ENCODE measurements around the gene TLX2. TPM values are rescaled to one million over a fixed set of nuclear protein-coding genes. Genes with fewer than 3 reads are reported as not detected.

TLX2 gene
- total RNA-seq, 1 experiment from 2014 or later: not detected

GRCh38 chr2:74495440-74495839 is 18.8 kb upstream of the TLX2 start:
- CTCF ChIA-PET: no interaction called here
- DNase-seq: no peak
- intact Hi-C loops (cut with micrococcal nuclease; ENCODE audit: unreplicated experiment): no loop called here
- Mint-ChIP-seq H3K4me3 (ENCODE audit: low read depth, unreplicated experiment) (no peak overlapping the region), H3K9me3 (ENCODE audit: low read depth, unreplicated experiment) (no peaks in the 10 kb centered on the region), H3K4me1 (ENCODE audit: low read depth, unreplicated experiment) (peaks cover 11% of the 10 kb centered on the region), H3K36me3 (ENCODE audit: insufficient read depth, unreplicated experiment) (peaks cover 30% of the 10 kb centered on the region), H3K27me3 (ENCODE audit: unreplicated experiment) (peaks cover 15% of the 10 kb centered on the region), H3K27ac (ENCODE audit: unreplicated experiment) (no peak overlapping the region)
- TF ChIP-seq CTCF (IDR thresholded peaks at IDR 0.05; ENCODE audit: unreplicated experiment): no peak
- no TSS peak for BruUV-seq (replicated peaks)

- H3K9me3 Mint-ChIP-seq (ENCODE audit: low read depth, unreplicated experiment): no peaks in the 10 kb centered on the region
- intact Hi-C loops (cut with micrococcal nuclease; ENCODE audit: unreplicated experiment): no loop called here
- CTCF ChIA-PET: interaction anchor here (0.6 kb wide), 1 partner anchor 17 kb away, joined by 8 read pairs; no protein-coding TSS in a partner anchor
- no TSS peak for BruUV-seq (replicated peaks)
- peaks cover 36% of the 10 kb centered on the region for H3K36me3 Mint-ChIP-seq (ENCODE audit: insufficient read depth, unreplicated experiment)
- peaks cover 24% of the 10 kb centered on the region for H3K4me1 Mint-ChIP-seq (ENCODE audit: low read depth, unreplicated experiment)
- peaks cover 15% of the 10 kb centered on the region for H3K27me3 Mint-ChIP-seq (ENCODE audit: unreplicated experiment)
- peak overlapping the region; percentile 58 for H3K4me3 Mint-ChIP-seq (ENCODE audit: low read depth, unreplicated experiment)
- DNase-seq: no peak
- H3K27ac Mint-ChIP-seq (ENCODE audit: unreplicated experiment): no peak overlapping the region
- no peak for TF ChIP-seq CTCF (IDR thresholded peaks at IDR 0.05; ENCODE audit: unreplicated experiment)
These were observed 17.1 kb upstream of the TLX2 start for GRCh38 chr2:74496997-74497776.

- Mint-ChIP-seq H3K36me3 (ENCODE audit: insufficient read depth, unreplicated experiment) (peaks cover 36% of the 10 kb centered on the region), H3K27ac (ENCODE audit: unreplicated experiment) (peak overlapping the region; percentile 33), H3K4me1 (ENCODE audit: low read depth, unreplicated experiment) (peaks cover 26% of the 10 kb centered on the region), H3K4me3 (ENCODE audit: low read depth, unreplicated experiment) (peak overlapping the region; percentile 58), H3K27me3 (ENCODE audit: unreplicated experiment) (peaks cover 15% of the 10 kb centered on the region), H3K9me3 (ENCODE audit: low read depth, unreplicated experiment) (no peaks in the 10 kb centered on the region)
- CTCF ChIA-PET: no interaction called here
- no peak for TF ChIP-seq CTCF (IDR thresholded peaks at IDR 0.05; ENCODE audit: unreplicated experiment)
- intact Hi-C loops (cut with micrococcal nuclease; ENCODE audit: unreplicated experiment): no loop called here
- DNase-seq: peak; percentile 28
- no TSS peak for BruUV-seq (replicated peaks)
These were observed 16.3 kb upstream of the TLX2 start for GRCh38 chr2:74497777-74498499.

GRCh38 chr2:74498500-74499266 is 15.6 kb upstream of the TLX2 start:
- intact Hi-C loops (cut with micrococcal nuclease; ENCODE audit: unreplicated experiment): no loop called here
- BruUV-seq (replicated peaks): no TSS peak
- Mint-ChIP-seq H3K27me3 (ENCODE audit: unreplicated experiment) (peaks cover 15% of the 10 kb centered on the region), H3K4me1 (ENCODE audit: low read depth, unreplicated experiment) (peaks cover 26% of the 10 kb centered on the region), H3K4me3 (ENCODE audit: low read depth, unreplicated experiment) (peak overlapping the region; percentile 58), H3K27ac (ENCODE audit: unreplicated experiment) (peak overlapping the region; percentile 33), H3K36me3 (ENCODE audit: insufficient read depth, unreplicated experiment) (peaks cover 43% of the 10 kb centered on the region), H3K9me3 (ENCODE audit: low read depth, unreplicated experiment) (no peaks in the 10 kb centered on the region)
- TF ChIP-seq CTCF (IDR thresholded peaks at IDR 0.05; ENCODE audit: unreplicated experiment): no peak
- CTCF ChIA-PET: interaction anchor here (0.6 kb wide), 1 partner anchor 32 kb away, joined by 4 read pairs; no protein-coding TSS in a partner anchor
- DNase-seq: no peak

Data from Calu3 (cell line).